PC-3 (cell line): ENCODE results near the gene TMEM86B.

Experiments used
- EZH2 ChIP-seq: fragments of 300-600 bp; sonication (generic); IDR thresholded peaks from one replicate; pipeline ENCODE4 v1.6.1; 2017; ENCODE audit warnings: antibody characterized with exemption, mild to moderate bottlenecking, low read length; ENCODE audit not compliant: unreplicated experiment
- EZH2phosphoT487 ChIP-seq: fragments of 300-600 bp; sonication (generic); IDR thresholded peaks from 2 replicates; pipeline ENCODE4 v1.6.1; 2018; ENCODE audit warnings: mild to moderate bottlenecking, antibody characterized with exemption, low read length, borderline replicate concordance
- TF ChIP-seq, protein P1 (sequence below): fragments of 300-600 bp; sonication (generic); conservative IDR thresholded peaks from 2 replicates; pipeline ENCODE4 v1.5.1; 2017; ENCODE audit warnings: antibody characterized with exemption, low read depth, mild to moderate bottlenecking, low read length

GRCh38 chr19:55181740-55182139 lies 46.8 kb downstream of the TMEM86B start:
- TF ChIP-seq, protein P1, sequence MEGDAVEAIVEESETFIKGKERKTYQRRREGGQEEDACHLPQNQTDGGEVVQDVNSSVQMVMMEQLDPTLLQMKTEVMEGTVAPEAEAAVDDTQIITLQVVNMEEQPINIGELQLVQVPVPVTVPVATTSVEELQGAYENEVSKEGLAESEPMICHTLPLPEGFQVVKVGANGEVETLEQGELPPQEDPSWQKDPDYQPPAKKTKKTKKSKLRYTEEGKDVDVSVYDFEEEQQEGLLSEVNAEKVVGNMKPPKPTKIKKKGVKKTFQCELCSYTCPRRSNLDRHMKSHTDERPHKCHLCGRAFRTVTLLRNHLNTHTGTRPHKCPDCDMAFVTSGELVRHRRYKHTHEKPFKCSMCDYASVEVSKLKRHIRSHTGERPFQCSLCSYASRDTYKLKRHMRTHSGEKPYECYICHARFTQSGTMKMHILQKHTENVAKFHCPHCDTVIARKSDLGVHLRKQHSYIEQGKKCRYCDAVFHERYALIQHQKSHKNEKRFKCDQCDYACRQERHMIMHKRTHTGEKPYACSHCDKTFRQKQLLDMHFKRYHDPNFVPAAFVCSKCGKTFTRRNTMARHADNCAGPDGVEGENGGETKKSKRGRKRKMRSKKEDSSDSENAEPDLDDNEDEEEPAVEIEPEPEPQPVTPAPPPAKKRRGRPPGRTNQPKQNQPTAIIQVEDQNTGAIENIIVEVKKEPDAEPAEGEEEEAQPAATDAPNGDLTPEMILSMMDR, result no peak
- TF ChIP-seq EZH2, result no peak
- no peak for TF ChIP-seq EZH2phosphoT487
